ENCODE results near the gene CELA2B. TPM values are rescaled to one million over a fixed set of nuclear protein-coding genes. Genes with fewer than 3 reads are reported as not detected.
A peak's percentile ranks its signal among the peaks of the same experiment; 100 is the strongest.
"Not testable (repeated sequence)": the region's sequence is repeated elsewhere in the genome, so short reads cannot be mapped to it uniquely, and the experiment has no call there.

The CELA2B gene
- total and polyA plus RNA-seq, 10 of the 15 experiments (the other 5 are each of a cell fraction or from before 2014, with no cell fraction given), result not detected

GRCh38 chr1:15483971-15484370 is 8.1 kb downstream of the CELA2B start:
- no peaks in the 10 kb centered on the region for H3K4me1 ChIP-seq (ENCODE audit: control insufficient read depth, insufficient read depth, low read length)
- no peaks in the 10 kb centered on the region for H3K9me3 ChIP-seq (replicated peaks; ENCODE audit: control insufficient read depth, insufficient read depth, low read length)
- no peaks in the 10 kb centered on the region for H3K36me3 ChIP-seq (ENCODE audit: control insufficient read depth in 2 of 2, insufficient read depth in 2 of 2, low read length in 1 of 2)
- H2AFZ ChIP-seq (ENCODE audit: control insufficient read depth, low read depth, low read length), result no peak overlapping the region
- CTCF ChIA-PET, result no interaction called here
- no peak for DNase-seq (ENCODE audit: low read depth, low spot score)
- H3K4me3 ChIP-seq, result no peak overlapping the region
- H3K27me3 ChIP-seq (replicated peaks in 1 of 2; ENCODE audit: control insufficient read depth in 2 of 2, insufficient read depth in 2 of 2, low read length in 1 of 2), result no peaks in the 10 kb centered on the region
- POLR2A ChIA-PET, result no interaction called here
- H3K4me2 ChIP-seq (ENCODE audit: control insufficient read depth, insufficient read depth), result no peak overlapping the region
- H4K20me1 ChIP-seq (ENCODE audit: control insufficient read depth, insufficient read depth), result no peaks in the 10 kb centered on the region
- ATAC-seq, result no peak
- no peak overlapping the region for H3K27ac ChIP-seq (ENCODE audit: control insufficient read depth, insufficient read depth)
- no peak overlapping the region for H3K9ac ChIP-seq (ENCODE audit: control insufficient read depth, insufficient read depth, low read length)
- SMC1A ChIA-PET (ENCODE audit: uncharacterized antibody, unreplicated experiment), result no interaction called here
- in situ Hi-C loops (cut with MboI) (no loop called here), intact Hi-C loops (cut with micrococcal nuclease; ENCODE audit: unreplicated experiment) (no loop called here)
- RAD21 ChIA-PET (ENCODE audit: unreplicated experiment), result interaction anchor here (0.5 kb wide), 1 partner anchor 10 kb away, joined by 3 read pairs; no protein-coding TSS in a partner anchor
- no peaks in the 10 kb centered on the region for H3K79me2 ChIP-seq (ENCODE audit: control insufficient read depth, insufficient read depth, low read length)
- TF ChIP-seq TBL1XR1 (IDR thresholded peaks at IDR 0.05; ENCODE audit: low read depth, low read length), result no peak
- TF ChIP-seq NR2C2 (IDR thresholded peaks at IDR 0.05; ENCODE audit: borderline replicate concordance, control insufficient read depth, insufficient read length, low read depth), result no peak
- no peak for TF ChIP-seq YBX1 (IDR thresholded peaks at IDR 0.05)
- no peak for TF ChIP-seq TAF1 (IDR thresholded peaks at IDR 0.05; ENCODE audit: borderline replicate concordance, low read depth, low read length)
- no peak for TF ChIP-seq NFXL1 (IDR thresholded peaks at IDR 0.05; ENCODE audit: borderline replicate concordance)
- no TSS peak for BruUV-seq (replicated peaks)
- FAIRE-seq, result peak; percentile 52
- WGBS (ENCODE audit: insufficient coverage, insufficient replicate concordance, low lambda C conversion rate, missing lambda C conversion rate), result 21% methylated on average over 2 of the region's 2 CpGs

GRCh38 chr1:15484443-15484842 is 8.5 kb downstream of the CELA2B start:
- BruUV-seq (replicated peaks); H3K4me1 ChIP-seq (ENCODE audit: control insufficient read depth, insufficient read depth, low read length); H3K9ac ChIP-seq (ENCODE audit: control insufficient read depth, insufficient read depth, low read length); H3K36me3 ChIP-seq (ENCODE audit: control insufficient read depth in 2 of 2, insufficient read depth in 2 of 2, low read length in 1 of 2); H3K4me2 ChIP-seq (ENCODE audit: control insufficient read depth, insufficient read depth); H3K27me3 ChIP-seq (replicated peaks in 1 of 2; ENCODE audit: control insufficient read depth in 2 of 2, insufficient read depth in 2 of 2, low read length in 1 of 2); RAD21 ChIA-PET (ENCODE audit: unreplicated experiment); H2AFZ ChIP-seq (ENCODE audit: control insufficient read depth, low read depth, low read length); H3K27ac ChIP-seq (ENCODE audit: control insufficient read depth, insufficient read depth); ATAC-seq; POLR2A ChIA-PET; in situ Hi-C loops (cut with MboI); H3K9me3 ChIP-seq (replicated peaks; ENCODE audit: control insufficient read depth, insufficient read depth, low read length); H3K4me3 ChIP-seq; H3K79me2 ChIP-seq (ENCODE audit: control insufficient read depth, insufficient read depth, low read length); CTCF ChIA-PET; intact Hi-C loops (cut with micrococcal nuclease; ENCODE audit: unreplicated experiment); DNase-seq (ENCODE audit: low read depth, low spot score); H4K20me1 ChIP-seq (ENCODE audit: control insufficient read depth, insufficient read depth); FAIRE-seq: not testable (repeated sequence)
- WGBS (ENCODE audit: insufficient coverage, insufficient replicate concordance, low lambda C conversion rate, missing lambda C conversion rate), result 67% methylated on average over 6 of the region's 6 CpGs
- SMC1A ChIA-PET (ENCODE audit: uncharacterized antibody, unreplicated experiment), result interaction anchor here (0.7 to 1.3 kb wide), 2 partner anchors 47 to 88 kb away, joined by 3 to 5 read pairs; no protein-coding TSS in a partner anchor

All from GM12878 (cell line).